HG02798 (cell line): ENCODE results near the gene ADISSP.

Experiments
- ATAC-seq: cut with Tn5 transposase; IDR thresholded peaks from one replicate; pipeline ENCODE4 v1.9.1; 2021; ENCODE audit warnings: mild to moderate bottlenecking; ENCODE audit not compliant: unreplicated experiment, poor library complexity

Gene ADISSP

DNA sequence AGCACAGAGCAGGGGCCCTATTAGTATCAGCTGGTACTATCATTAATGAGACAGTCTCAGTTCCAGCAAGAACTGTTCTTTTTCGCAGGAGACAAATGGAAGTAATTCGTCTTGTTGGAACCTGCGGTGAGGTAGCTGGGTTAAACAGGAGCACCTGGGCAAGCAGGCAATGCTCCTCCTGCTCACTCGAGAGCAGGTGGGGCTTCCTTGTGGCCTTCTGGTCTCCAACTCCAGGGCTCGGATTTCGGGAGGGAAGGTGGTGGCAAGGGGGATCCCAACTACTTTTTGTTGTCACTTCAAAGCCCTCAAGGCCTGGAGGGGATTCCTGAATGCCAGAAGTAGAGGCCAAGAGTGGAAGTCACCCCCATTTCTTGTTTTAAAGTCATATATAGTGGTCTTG is 15.0 kb upstream of the ADISSP start:
- ATAC-seq, result no peak

- peak; percentile 72 for ATAC-seq
These were observed 13.8 kb upstream of the ADISSP start, which contains the start of gene SPEF1 for GRCh38 chr20:3781153-3781910. Gene SPEF1, minus strand, starts transcription at chr20:3781448. Its CDS starts 161 bp downstream, at chr20:3781287.

- ATAC-seq, result no peak
These were observed 11.4 kb upstream of the ADISSP start for GRCh38 chr20:3778976-3779375.

GRCh38 chr20:3777716-3778629 is 10.4 kb upstream of the ADISSP start:
- ATAC-seq, result no peak

GRCh38 chr20:3777381-3777715 is 9.8 kb upstream of the ADISSP start:
- ATAC-seq, result no peak

GRCh38 chr20:3775457-3776108 is 8.0 kb upstream of the ADISSP start:
- ATAC-seq, result no peak

GRCh38 chr20:3771552-3772058 is 4.1 kb upstream of the ADISSP start:
- ATAC-seq, result no peak

DNA sequence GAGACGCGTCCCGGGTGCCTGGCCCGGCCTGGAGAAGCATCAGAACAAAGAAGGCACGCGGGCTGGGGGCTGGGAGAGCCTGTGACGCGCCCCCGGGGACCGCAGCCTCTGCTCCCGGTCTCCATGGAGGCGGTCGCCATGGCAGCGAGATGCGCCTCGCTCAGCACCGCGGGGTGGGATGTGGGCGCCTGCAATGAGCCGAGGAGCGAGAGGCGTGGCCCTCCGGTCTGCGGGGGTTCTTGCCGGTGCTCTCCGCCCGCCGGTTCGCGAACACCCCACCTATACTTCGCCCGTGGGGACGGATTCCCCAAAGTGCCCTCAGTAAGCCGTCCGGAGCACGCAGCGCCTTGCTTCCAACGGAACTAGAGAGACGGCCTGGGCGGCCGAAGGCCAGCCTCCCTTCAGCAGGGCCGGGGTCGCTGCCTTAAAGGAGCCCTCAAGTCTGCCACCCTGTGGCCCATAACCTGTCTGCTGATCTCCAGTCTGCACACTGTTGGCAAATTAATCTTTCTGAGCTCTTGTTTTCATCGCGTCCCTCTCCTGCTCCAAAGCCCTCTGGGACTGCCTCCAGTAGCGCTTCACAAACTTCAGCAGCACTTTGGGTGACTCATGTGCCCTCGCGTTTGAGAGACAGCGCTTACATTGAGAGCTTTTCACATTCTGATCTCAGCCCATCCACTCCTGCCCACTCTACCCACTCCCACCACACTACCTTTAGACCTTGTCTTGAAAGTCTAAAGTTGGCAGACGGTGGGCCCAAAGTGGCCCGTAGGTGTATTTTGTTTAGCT is 983 bp upstream of the ADISSP start:
- ATAC-seq, result peak; percentile 27

DNA sequence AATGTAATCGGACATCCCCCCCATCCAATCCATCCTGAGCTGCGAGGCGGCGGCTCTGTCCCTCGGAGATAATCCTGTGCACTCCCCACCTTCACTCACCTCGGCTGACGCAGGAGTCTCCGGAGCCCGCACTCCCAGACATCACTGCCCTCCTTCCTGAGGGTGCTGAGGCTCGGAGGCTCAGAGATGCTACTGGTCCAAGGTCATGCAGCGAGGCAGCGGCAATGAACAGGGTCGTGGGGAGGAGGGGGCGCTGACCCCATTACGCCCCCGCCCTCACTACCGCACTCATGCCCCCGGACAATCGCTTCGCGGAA is 485 bp downstream of the ADISSP start:
- no peak for ATAC-seq

DNA sequence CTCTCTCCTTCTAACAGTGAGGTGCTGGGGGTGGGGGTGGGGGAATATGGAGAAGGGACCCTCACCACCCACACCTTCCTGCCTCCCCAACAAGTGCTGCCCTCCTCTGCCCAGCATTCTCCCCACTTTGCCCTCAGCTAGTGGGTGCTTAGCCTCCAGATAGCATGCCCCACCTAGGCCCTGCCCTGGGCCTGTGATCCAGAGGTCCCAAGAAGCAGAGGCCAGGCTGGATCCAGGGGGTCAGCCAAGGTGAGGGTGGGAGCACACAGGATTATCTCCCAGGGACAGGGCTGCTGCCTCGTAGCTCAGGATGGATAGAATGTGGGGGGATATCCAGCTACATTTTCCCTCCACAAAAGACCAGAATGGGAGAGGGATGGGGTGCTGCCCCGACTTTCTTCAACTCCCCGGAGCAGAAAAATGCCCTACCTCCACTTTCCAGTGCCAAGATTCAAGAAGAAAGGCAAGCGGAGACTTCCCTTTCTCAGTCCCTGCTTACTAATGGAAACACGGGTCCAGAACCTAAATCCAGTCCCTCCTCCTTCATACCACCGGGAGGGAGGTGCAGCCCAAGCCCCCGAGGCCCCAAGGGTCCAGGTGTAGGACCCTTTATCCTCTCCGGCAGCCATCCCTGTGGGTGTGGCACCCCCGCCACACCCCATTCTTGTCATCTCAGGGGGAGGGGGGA is 987 bp downstream of the ADISSP start:
- ATAC-seq, result no peak

GRCh38 chr20:3765171-3765882 is 2.2 kb downstream of the ADISSP start:
- no peak for ATAC-seq

- no peak for ATAC-seq
These were observed 2.9 kb downstream of the ADISSP start for GRCh38 chr20:3764659-3765058.

- no peak for ATAC-seq
These were observed 3.6 kb downstream of the ADISSP start for GRCh38 chr20:3763671-3764601.

- no peak for ATAC-seq
These were observed 6.8 kb downstream of the ADISSP start for GRCh38 chr20:3760655-3761348.

DNA sequence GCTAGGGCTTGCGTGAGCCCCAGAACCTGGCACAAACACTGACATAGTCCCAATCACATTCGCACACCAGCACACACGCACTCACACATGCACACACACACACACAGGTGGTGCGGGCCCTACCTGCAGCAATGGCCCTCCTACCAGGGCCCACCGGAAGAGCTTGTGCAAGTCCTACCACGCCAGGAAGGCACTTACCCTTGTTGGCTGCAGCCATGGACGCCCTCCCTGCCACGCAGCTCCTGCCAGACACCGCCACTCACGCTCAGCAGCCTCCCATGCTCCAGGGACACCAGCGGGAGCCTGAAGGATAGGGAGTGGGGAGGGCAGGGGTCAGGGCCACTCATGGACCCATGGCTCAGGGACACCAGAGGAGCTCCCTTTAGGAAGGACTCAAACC is 7.7 kb downstream of the ADISSP start:
- ATAC-seq, result no peak

- no peak for ATAC-seq
These were observed 8.2 kb downstream of the ADISSP start for GRCh38 chr20:3759316-3759823.

- no peak for ATAC-seq
These were observed 9.0 kb downstream of the ADISSP start for GRCh38 chr20:3758566-3758965.
